Measurements from ENCODE around the gene TMEM139.

DNA sequence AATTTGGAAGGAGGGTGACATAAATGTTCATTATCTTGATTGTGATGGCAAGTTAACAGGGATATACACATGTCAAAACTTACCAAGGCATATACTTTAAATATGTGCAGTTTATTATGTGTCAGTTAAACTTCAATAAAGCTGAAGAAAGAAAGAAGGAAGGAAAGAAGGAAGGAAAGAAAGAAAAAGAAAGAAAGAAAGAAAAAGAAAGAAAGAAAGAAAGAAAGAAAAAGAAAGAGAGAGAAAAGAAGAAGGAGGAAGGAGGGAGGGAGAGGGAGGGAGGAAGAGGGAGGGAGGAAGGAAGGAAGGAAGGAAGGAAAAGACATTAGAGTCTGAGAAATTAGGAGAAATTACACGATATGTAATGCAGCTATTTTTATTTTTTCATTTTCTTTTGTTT is 37.4 kb upstream of the TMEM139 start:
- TF ChIP-seq NFATC4 (CRISPR knock-in tag; IDR thresholded peaks at IDR 0.05), result no peak
- no peak for TF ChIP-seq JUN (CRISPR knock-in tag; IDR thresholded peaks at IDR 0.05)
- TF ChIP-seq, protein P1, sequence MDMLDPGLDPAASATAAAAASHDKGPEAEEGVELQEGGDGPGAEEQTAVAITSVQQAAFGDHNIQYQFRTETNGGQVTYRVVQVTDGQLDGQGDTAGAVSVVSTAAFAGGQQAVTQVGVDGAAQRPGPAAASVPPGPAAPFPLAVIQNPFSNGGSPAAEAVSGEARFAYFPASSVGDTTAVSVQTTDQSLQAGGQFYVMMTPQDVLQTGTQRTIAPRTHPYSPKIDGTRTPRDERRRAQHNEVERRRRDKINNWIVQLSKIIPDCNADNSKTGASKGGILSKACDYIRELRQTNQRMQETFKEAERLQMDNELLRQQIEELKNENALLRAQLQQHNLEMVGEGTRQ (CRISPR knock-in tag; IDR thresholded peaks at IDR 0.05), result no peak
- no peak for TF ChIP-seq SMAD4 (CRISPR knock-in tag; IDR thresholded peaks at IDR 0.05)
- TF ChIP-seq ZNF232 (CRISPR knock-in tag; IDR thresholded peaks at IDR 0.05), result no peak
- TF ChIP-seq, protein P2, sequence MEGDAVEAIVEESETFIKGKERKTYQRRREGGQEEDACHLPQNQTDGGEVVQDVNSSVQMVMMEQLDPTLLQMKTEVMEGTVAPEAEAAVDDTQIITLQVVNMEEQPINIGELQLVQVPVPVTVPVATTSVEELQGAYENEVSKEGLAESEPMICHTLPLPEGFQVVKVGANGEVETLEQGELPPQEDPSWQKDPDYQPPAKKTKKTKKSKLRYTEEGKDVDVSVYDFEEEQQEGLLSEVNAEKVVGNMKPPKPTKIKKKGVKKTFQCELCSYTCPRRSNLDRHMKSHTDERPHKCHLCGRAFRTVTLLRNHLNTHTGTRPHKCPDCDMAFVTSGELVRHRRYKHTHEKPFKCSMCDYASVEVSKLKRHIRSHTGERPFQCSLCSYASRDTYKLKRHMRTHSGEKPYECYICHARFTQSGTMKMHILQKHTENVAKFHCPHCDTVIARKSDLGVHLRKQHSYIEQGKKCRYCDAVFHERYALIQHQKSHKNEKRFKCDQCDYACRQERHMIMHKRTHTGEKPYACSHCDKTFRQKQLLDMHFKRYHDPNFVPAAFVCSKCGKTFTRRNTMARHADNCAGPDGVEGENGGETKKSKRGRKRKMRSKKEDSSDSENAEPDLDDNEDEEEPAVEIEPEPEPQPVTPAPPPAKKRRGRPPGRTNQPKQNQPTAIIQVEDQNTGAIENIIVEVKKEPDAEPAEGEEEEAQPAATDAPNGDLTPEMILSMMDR (IDR thresholded peaks at IDR 0.05), result no peak
- TF ChIP-seq TEAD4 (CRISPR knock-in tag; IDR thresholded peaks at IDR 0.05), result no peak
- TF ChIP-seq, protein P3, sequence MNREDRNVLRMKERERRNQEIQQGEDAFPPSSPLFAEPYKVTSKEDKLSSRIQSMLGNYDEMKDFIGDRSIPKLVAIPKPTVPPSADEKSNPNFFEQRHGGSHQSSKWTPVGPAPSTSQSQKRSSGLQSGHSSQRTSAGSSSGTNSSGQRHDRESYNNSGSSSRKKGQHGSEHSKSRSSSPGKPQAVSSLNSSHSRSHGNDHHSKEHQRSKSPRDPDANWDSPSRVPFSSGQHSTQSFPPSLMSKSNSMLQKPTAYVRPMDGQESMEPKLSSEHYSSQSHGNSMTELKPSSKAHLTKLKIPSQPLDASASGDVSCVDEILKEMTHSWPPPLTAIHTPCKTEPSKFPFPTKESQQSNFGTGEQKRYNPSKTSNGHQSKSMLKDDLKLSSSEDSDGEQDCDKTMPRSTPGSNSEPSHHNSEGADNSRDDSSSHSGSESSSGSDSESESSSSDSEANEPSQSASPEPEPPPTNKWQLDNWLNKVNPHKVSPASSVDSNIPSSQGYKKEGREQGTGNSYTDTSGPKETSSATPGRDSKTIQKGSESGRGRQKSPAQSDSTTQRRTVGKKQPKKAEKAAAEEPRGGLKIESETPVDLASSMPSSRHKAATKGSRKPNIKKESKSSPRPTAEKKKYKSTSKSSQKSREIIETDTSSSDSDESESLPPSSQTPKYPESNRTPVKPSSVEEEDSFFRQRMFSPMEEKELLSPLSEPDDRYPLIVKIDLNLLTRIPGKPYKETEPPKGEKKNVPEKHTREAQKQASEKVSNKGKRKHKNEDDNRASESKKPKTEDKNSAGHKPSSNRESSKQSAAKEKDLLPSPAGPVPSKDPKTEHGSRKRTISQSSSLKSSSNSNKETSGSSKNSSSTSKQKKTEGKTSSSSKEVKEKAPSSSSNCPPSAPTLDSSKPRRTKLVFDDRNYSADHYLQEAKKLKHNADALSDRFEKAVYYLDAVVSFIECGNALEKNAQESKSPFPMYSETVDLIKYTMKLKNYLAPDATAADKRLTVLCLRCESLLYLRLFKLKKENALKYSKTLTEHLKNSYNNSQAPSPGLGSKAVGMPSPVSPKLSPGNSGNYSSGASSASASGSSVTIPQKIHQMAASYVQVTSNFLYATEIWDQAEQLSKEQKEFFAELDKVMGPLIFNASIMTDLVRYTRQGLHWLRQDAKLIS (CRISPR knock-in tag; IDR thresholded peaks at IDR 0.05; ENCODE audit: borderline replicate concordance), result no peak
- TF ChIP-seq EMX1 (CRISPR knock-in tag; IDR thresholded peaks at IDR 0.05), result no peak
